PFSK-1 (cell line): Measurements from ENCODE around the gene ICE2.

Experiments
- POLR2AphosphoS5 ChIP-seq: IDR thresholded peaks from 2 replicates; pipeline ENCODE4 v1.6.1; 2012; ENCODE audit warnings: low read depth, mild to moderate bottlenecking, control low read depth, low read length, moderate library complexity
- REST ChIP-seq, 2 experiments: IDR thresholded peaks; 2 replicates each; pipeline versions ENCODE4 v1.6.1 to v1.8.0; 2011 to 2012; ENCODE audit warnings: low read depth in 2 of 2, low read length in 2 of 2, control low read depth in 1 of 2, inconsistent platforms in 1 of 2, mild to moderate bottlenecking in 1 of 2, moderate library complexity in 1 of 2; ENCODE audit not compliant: insufficient read depth in 1 of 2
- TAF1 ChIP-seq: IDR thresholded peaks from 2 replicates; pipeline ENCODE4 v1.6.1; 2012; ENCODE audit warnings: low read length, control low read depth, borderline replicate concordance; ENCODE audit not compliant: insufficient read depth

- TF ChIP-seq REST (IDR thresholded peaks at IDR 0.05; ENCODE audit: insufficient read depth in 1 of 2, low read depth in 2 of 2, low read length in 2 of 2): no peak
- TF ChIP-seq POLR2AphosphoS5: no peak
- TF ChIP-seq TAF1: no peak
Measured at GRCh38 chr15:60528530-60528929, 49.6 kb upstream of the ICE2 start.
